GM21619 (cell line): Measurements from ENCODE around the gene SCAMP4.
"Not testable (repeated sequence)": the region's sequence is repeated elsewhere in the genome, so short reads cannot be mapped to it uniquely, and the experiment has no call there.

Experiments used
- ATAC-seq: cut with Tn5 transposase; IDR thresholded peaks from one replicate; pipeline ENCODE4 v1.9.1; 2021; ENCODE audit not compliant: unreplicated experiment

SCAMP4 gene

DNA sequence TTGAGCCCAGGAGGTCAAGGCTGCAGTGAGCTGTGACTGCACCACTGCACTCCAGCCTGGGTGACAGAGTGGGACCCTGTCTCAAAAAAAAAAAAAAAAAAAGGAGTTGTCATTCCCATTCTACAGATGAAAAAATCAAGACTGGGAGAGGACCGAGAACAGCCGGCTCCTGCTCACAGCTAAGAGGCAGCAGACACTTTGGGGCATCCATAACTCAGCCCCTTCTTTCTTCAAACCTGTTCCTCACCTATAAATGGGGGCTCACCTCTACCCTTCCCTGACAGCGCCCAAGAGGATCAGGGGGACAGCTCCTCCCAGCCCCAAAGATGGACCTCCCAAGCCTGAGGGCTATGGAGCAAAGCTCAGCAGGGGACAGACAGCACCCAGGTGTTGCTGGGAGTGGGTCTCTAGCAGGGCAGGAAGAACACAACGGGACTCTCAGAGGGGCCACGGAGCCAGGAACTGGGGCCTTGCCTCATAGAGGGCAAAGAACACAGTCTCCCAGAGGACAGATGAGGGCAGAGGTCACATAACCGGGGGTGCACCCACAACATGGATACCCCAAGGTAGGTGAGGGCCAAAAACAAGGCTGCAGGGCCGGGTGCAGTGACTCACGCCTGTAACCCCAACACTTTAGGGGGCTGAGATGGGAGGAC is 38.4 kb upstream of the SCAMP4 start:
- ATAC-seq = no peak

DNA sequence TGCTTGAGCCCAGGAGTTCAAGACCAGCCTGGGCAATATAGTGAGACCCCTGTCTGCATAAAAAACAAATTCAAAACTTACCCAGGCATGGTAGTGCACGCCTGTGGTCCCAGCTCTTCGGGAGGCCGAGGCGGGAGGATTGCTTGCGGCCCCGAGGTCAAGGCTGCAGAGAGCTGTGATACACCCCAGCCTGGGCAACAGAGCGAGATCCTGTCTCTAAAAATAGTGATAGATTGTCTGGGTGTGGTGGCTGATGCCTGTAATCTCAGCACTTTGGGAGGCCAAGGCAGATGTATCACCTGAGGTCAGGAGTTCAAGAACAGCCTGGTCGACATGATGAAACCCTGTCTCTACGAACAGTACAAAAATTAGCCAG is 37.9 kb upstream of the SCAMP4 start:
- no peak for ATAC-seq

DNA sequence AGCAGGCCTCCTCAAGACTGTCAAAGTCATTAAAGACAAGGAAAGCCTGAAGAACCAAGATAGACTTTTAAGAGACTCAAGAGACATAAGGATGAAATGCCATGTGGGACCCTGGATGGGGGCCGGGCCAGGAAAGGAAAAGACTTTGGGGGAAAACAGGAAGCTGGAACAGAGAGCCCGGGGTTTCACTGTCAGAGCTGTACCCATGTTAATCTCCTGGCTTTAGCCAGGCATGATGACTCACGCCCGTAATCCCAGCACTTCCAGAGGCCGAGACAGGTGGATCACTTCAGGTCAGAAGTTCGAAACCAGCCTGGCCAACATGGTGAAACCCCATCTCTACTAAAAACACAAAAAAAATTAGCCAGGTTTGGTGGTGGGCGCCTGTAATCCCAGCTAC is 36.2 kb upstream of the SCAMP4 start:
- ATAC-seq = no peak

DNA sequence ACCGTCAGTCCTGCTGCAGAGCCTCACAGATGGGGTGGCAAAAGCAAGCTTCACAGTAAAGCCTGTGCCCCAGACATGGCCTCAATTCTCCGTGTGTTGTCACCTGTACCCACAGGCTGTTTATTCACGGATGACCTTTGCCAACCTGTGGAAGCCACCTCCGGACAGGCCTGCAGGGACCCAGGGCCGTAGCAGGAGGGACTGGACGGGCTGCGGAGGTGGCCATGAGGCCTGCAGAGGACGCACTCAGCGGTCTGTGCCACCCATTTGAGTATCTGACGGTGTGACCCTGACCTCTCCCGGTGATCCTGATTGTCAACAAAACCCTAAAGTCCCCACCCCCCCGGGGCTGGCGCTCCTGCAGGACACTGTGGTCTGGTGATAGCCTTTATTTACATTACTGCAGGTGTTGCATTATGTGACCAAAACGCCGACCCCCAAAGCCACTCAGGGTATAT is 34.0 kb upstream of the SCAMP4 start:
- ATAC-seq = no peak

DNA sequence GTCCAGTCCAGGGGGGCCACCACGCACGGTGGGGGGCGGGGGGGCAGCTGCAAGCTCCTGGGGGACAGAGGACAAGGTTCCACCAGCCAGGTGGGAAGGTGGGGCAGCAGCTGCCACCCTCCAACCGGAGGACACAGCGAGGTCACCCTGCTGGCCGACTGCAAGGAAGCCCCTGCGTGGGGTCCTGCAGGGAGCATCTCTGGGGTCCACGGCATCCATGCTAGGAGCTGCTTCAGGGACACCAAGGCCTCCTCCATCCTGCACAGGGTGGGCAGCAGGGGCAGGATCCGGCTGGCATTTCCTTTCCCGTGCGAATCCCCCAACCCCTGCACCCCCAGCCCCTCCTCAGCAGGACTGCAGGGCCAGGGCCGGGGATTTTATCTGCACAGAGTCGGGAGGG is 33.6 kb upstream of the SCAMP4 start:
- no peak for ATAC-seq

DNA sequence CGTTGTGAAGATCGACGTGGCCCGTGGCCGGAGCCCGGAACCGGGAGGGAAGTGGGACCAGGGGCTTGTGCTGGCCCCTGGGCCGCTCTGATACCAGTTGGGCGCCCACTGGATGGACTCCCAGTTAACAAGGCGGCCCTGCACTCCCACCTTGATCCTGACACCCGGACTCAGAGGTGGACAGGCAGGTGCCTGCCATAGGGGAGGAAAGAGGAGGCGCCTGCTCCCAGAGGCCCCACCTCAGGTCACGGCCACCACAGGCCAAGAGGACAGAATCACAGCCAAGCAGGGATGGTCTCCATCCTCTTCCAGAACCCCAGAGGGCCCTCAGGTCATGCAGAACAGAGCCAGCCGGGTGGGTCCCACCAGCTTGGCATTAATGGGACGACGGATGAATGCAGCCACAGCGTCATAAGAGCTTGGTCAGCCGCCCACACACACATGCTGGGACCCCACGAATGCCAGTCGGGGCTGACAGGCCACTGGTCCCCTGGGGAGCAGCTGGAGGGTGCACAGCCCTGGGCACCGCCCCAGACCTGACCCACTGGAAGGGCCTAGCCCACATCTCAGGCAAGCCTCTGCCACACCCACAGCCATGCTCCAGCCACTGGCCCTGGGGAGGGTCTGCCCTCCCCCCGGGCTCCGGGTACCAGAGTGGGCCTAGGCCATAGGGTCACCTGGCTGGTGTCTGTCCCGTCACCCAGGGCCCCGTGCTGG is 32.2 kb upstream of the SCAMP4 start:
- no peak for ATAC-seq

DNA sequence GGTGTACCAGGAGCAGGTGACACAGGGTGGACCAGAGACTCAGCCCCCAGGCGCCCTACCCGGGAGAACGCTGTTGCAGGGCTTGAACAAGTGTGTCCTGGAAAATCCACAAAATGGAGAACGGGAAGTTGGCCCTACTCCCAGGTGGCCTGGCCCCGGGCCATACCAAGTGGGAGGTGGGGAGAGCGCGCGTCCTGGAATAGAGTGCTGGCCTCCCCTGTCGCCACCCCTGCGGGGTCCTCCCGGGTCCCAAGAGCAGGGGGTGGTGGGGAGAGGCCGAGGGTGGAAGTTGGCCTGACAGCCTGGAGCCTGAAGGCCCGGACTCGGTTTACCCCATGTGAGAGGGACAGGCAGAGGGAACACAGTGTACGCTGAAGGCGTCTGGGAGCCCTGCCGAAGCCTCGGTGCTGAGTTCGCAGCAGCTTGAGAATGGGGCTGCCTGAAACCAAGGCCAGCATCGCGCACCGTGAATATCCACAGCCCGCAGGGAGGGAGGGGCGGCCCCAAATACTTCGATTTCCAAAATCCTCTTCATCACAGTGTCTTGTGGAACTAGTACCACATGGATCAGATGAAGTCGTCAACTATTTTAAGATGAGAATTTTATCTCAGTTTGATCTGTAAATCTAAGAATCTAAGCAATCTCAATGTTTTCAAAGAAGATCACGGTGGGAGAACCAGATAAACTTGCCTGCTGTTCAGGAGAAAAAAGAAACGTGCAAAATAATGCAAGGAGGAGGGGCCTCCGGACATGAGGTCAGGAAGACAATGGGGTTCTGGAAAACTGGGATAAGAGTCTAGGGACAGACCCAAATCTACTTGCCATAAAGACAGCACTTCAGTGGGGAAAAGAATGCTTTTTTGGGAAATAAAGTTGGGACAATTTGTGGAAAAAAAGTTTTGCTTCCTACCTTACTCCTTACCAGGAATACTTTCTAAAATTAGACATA is 31.4 kb upstream of the SCAMP4 start:
- ATAC-seq = no peak

DNA sequence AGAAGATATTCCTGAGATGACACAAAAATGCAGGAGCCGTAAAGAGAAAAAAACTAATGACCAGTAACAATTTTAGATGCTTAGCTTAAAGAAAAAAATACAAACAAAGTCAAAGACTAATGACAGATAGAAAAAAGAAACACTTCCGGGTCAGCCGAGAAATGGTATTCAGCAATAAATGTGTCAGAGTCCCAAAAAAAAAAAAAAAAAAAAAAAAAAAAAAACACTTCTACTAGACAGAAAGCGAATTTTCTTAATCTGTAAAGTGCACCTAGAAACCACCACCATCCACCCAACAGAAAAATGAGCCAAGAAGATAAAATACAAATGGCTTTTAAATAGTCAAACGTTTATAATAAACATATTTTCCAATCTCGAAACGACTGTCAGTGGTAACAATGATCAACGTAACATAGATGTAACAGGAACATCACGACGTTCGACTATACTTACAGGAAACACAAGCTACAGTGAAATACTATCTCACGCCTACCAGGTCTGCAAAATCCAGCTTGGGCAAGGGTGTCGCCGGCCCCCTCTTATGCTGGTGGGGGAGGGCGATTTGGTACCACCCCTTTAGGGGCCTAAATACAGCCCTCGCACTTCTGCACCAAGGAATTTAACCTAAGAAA is 30.5 kb upstream of the SCAMP4 start:
- ATAC-seq = no peak

DNA sequence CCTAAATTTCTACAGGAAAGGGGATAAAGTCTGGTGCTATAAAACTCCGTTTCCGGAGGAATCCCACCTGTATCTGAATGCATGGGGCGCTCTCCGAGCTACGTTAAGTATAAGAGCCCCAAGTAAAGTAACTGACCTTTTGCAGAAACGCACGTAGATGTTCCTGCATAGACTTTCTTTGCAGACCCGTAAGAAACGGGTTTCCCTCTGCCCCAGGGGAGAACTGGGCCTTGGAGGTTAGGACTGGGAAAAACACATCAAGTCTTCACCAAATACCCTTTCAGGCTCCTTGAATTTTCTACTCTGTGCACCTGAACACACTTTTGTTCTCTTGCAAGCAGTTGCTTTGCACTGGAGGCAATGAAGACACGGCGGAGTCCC is 29.9 kb upstream of the SCAMP4 start:
- not testable (repeated sequence) for ATAC-seq

DNA sequence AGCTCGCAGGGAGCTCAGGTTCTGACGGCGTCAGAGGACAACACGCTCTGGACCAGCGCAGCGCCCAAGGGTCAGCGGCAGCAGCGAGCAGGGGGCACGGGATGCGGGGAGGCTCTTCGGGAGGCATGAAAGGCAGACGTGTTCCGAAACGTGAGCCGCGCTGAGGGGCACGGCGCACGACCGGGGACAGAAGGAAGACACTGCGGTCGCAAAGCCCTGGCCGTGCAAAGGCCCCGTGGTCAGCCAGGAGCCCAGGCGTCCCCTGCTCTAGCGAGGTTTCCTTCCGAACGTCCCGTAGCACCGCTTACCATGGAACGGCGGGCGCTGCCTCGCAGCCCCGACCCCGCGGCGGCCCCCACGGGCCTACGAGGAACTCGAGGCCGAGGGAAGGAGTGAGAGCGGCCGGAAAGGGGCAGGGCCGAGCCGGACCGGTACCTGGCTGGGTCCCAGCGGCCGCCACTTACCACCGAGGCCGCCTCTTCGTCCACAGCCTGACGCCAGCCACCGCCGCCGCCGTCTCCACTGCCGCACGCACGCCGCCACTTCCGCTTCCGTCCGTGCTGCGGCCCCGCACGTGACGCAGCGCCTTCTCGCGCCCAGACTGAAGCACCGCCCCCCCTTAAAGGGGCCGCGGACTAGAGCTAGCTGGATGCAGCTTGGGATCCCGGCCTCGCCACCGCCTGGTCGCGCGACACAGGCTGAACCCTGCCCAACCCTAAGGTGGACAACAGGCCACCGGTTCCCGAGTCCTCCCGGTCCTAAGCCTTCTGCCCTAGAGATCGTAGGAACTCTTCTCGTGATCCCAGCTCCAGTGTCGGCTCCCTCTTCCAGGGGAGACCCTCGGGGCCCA is 29.3 kb upstream of the SCAMP4 start:
- ATAC-seq = peak; percentile 82

DNA sequence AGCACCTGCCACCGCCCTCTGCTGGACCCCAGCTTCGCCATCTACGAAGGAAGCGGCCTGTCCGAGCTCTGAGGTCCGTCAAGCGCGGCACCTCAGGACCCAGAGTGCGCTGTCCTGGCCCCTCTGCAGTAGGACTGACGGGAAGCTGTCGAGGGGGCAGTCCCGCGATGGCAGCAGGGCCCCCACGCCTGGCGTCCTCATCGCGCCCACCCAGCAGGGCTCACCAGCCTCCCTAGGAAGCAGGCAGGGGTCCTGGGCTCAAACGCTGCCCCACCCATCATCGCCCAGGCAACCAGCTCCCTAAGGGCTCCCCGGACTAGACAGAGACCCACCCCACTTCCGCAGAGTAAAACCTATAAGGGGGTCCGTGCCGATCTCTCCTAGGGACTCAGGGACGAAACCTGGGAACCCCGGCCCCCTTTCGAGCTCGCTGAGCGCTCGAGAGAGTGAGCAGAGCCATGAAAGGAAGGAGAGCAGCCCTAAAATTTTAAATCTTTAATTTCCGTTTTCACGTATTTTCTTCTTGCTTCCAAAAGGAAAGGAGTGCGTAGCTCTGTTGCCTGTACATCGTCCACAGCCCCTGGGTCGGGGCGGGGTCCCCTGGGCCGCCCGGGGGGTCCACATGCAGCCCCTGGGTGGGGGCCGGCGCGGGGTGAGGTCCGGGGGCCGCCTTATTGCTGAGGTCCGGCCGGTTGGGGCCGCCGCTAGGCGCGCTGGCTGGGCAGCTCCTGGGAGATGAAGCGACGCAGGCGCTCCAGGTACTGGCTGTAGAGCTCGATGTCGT is 28.5 kb upstream of the SCAMP4 start:
- peak; percentile 8 for ATAC-seq

DNA sequence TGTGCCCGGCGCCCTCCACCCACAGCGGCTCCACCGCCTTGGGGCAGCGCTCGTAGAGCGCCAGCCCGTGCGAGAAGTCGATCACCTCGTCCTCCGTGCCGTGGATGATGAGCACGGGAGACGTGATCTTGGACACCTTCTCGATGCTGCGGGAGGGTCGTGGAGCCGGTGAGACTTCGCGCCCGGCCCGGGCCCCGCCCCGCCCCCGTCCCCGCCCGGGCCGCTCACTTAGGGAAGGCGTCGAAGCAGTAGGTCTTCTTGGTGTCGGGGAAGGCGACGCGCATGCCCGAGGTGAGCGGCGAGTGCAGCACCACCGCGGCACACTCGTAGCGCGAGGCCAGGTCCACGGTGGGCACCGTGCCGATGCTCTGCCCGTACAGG is 27.9 kb upstream of the SCAMP4 start:
- not testable (repeated sequence) for ATAC-seq

DNA sequence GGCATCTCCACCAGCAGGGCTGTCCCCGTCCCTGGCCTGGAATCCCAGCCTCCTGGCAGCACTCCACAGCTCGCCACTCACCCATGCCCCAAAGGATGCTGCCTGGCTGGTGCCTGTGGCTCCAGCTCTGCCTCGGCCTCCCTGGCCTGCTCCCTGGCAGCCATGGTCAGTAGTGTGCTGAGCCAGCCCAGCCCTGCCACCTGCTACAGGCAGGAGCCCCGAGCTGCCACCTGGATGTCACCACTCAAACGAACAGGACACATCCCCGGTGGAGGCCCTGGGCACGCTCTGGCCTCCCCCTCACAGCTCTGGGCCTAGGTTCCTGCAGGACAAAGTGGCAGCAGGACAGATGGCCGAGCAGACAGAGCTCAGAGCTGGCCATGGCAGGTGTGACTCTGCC is 26.6 kb upstream of the SCAMP4 start:
- not testable (repeated sequence) for ATAC-seq

DNA sequence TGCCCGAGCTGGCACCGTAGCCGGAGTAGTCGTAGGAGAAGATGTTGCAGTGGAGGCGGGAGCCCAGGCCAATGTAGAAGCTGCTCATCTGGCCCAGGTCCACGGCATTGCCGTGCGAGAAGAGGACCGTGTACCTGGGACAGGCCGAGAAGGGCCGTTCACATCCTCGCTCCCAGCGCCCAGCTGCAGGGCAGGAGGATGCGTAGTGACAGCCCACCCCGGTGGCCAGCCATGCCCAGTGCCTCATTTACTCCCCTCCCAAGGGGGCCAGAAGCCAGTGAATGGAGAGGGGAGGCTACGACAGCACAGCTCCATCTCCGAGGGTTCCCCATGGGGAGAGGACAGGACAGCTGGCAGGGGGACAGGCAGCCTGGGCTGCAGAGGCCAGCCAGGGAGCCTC is 25.2 kb upstream of the SCAMP4 start:
- not testable (repeated sequence) for ATAC-seq

DNA sequence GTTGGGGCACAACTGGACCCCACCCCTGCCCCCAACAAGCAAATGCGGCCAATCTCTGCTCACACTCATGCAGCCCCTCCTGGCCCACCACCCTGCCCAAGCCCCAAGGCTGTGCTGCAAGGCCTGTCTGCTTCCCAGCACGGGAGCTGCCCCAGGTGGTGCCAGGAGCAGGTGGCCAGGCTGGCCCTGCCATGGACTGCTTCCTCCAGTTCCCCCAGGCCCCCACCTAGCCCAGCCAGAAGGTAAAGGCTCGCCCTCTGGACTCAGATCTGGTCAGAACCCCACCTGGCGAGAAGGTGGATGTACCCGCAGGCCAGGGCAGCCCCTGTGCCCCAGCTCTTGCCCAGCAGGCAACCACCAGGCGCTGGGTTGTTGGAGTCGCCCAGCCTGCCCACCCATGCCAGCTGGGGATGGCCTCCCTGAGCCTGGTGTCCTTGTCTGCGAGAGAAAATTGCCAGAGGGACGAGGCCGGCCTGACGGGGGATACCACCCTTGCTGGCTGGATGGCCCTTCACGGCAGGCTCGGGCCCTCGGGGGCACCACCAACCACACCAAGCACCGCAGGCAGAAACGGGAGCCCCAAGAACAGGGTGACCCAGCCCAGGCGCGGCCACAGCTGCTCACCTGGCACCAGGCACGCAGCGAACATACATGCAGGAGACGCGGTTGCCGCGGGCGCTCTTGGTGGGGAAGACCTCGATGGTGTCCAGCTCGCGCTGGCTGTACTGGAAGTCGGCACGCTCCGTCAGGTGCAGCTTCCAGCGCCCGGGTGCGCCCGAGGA is 24.4 kb upstream of the SCAMP4 start:
- ATAC-seq = no peak

DNA sequence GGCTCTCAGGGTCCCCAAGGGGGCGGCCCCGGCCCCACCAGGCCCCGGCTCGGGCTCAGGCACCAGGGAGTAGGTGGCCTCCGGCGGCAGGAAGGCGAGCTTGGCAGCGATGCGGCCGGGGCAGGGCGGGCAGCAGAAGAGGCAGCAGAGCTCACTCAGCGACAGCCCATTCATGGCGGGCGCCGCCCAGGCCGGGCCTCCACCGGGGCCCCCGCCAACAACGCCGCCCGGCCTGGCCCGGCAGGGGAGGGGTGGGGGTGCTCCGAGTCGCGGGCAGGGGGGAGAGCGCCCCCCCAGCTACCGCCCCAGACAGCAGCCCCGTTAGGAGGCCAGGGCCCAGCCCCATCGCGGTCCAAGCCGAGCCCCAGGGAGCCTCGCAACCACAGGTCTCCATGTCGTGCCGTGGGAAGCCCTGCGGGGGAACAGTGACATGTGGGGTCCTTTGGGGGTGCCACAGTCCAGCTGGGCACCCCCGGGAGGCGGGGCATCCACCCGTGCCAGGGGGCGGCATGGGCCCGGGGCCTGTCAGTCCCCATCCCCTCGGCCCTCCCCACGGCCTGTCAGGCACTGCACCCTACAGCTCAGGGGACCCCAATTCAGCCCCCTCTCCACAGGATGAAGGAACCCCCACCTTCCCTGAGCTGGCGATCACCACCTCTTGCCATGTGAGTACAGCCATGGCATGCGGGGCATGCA is 23.7 kb upstream of the SCAMP4 start:
- not testable (repeated sequence) for ATAC-seq

DNA sequence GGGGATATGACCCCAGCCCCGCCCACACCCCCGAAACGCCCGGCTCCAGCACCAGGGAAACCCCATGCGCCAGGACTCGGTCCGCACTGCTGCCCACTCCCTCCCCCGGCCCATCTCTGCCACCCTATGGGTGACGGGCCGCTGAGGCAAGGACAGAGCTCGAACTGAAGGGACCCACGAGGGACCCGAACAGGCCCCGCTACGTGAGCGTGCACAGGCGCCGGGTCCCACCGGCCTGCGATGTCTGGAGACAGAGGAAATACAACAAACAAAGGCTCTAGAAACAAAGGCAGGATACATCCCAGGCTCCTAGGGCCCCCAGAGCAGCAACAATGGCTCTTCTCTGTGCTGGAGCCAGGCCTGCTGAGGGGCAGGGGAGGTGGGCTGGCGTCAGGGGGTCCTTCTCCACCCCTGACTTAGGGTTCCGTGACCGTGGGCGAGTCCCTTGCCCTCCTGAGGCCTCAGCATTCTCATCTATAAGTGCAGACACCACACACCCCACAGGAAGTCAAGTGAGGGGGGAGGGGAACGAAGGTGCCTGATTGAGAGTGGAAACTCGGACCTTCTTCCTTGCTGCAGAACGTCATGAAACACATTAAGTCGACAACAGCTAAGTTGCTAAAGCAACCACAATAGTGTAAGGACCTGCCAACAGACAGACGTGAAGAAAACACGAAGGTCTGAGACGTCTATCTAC is 23.0 kb upstream of the SCAMP4 start:
- ATAC-seq = no peak
